ENCODE measurements around the gene DDX10. TPM values are rescaled to one million over a fixed set of nuclear protein-coding genes. Genes with fewer than 3 reads are reported as not detected.

The DDX10 gene
- total RNA-seq, 1 experiment from 2014 or later, result 48.3 TPM

GRCh38 chr11:108866781-108867180, 201.9 kb downstream of the DDX10 start:
- Histone ChIP-seq H3K79me1 (ENCODE audit: insufficient read depth, low read depth, low read length, poor library complexity, severe bottlenecking) (no peaks in the 10 kb centered on the region), H2AK5ac (ENCODE audit: insufficient read length, low read length) (no peak overlapping the region), H3K27ac (ENCODE audit: insufficient read length, low read depth, low read length) (no peak overlapping the region), H4K91ac (ENCODE audit: insufficient read length, low read depth, low read length) (no peak overlapping the region), H3K27me3 (ENCODE audit: insufficient read depth, low read length) (no peaks in the 10 kb centered on the region), H4K8ac (replicated peaks; ENCODE audit: insufficient read length, low read depth, low read length) (no peak overlapping the region), H3K23ac (ENCODE audit: insufficient read length, low read depth, low read length) (no peak overlapping the region), H3K23me2 (ENCODE audit: insufficient read length, low read depth, low read length, poor library complexity, severe bottlenecking) (no peaks in the 10 kb centered on the region), H3K4ac (ENCODE audit: low read depth, low read length) (no peak overlapping the region), H2BK5ac (ENCODE audit: insufficient read length, low read length) (no peak overlapping the region), H3K4me2 (ENCODE audit: insufficient read depth, insufficient read length, low read length) (no peak overlapping the region), H3K9me3 (ENCODE audit: control insufficient read depth, low read depth, low read length) (no peaks in the 10 kb centered on the region), H2BK12ac (ENCODE audit: insufficient read length, low read depth, low read length) (no peak overlapping the region), H2BK120ac (ENCODE audit: low read depth, low read length, poor library complexity, severe bottlenecking) (no peak overlapping the region), H4K20me1 (ENCODE audit: control insufficient read depth, insufficient read depth, insufficient read length) (no peaks in the 10 kb centered on the region), H2AFZ (ENCODE audit: low read length) (no peak overlapping the region), H3K56ac (ENCODE audit: insufficient read length, low read depth, low read length) (no peak overlapping the region), H3K79me2 (ENCODE audit: insufficient read depth, low read length) (no peaks in the 10 kb centered on the region), H2BK15ac (ENCODE audit: low read depth, low read length) (no peak overlapping the region), H3K9ac (ENCODE audit: extremely low read depth, insufficient read length, low read length) (no peak overlapping the region), H2BK20ac (ENCODE audit: low read depth, low read length, poor library complexity, severe bottlenecking) (no peak overlapping the region), H3T11ph (ENCODE audit: low read length) (no peak overlapping the region), H3K14ac (ENCODE audit: insufficient read depth, low read length) (no peak overlapping the region), H3K4me1 (ENCODE audit: insufficient read depth, low read length) (peaks cover 2% of the 10 kb centered on the region; the same call in 1 of the 2 replicates), H3K18ac (ENCODE audit: insufficient read length, low read depth, low read length) (no peak overlapping the region), H4K5ac (ENCODE audit: insufficient read length, low read depth, low read length) (no peak overlapping the region)
- Mint-ChIP-seq H3K4me1 (peaks cover 30 to 31% of the 10 kb centered on the region in 2 experiments), H3K27me3 (ENCODE audit: low read depth) (no peaks in the 10 kb centered on the region), H3K27ac (no peak overlapping the region), H3K36me3 (ENCODE audit: insufficient read depth in 1 of 3, low read depth in 3 of 3) (no peaks in the 10 kb centered on the region), H3K9me3 (no peaks in the 10 kb centered on the region), H3K4me3 (no peak overlapping the region)
- TF ChIP-seq, protein P1, sequence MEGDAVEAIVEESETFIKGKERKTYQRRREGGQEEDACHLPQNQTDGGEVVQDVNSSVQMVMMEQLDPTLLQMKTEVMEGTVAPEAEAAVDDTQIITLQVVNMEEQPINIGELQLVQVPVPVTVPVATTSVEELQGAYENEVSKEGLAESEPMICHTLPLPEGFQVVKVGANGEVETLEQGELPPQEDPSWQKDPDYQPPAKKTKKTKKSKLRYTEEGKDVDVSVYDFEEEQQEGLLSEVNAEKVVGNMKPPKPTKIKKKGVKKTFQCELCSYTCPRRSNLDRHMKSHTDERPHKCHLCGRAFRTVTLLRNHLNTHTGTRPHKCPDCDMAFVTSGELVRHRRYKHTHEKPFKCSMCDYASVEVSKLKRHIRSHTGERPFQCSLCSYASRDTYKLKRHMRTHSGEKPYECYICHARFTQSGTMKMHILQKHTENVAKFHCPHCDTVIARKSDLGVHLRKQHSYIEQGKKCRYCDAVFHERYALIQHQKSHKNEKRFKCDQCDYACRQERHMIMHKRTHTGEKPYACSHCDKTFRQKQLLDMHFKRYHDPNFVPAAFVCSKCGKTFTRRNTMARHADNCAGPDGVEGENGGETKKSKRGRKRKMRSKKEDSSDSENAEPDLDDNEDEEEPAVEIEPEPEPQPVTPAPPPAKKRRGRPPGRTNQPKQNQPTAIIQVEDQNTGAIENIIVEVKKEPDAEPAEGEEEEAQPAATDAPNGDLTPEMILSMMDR (conservative IDR thresholded peaks at IDR 0.05), result no peak
- no CpG with 5 or more reads among the region's 2 CpGs for WGBS (ENCODE audit: extremely low coverage, insufficient read length, low lambda C conversion rate)
- DNase-seq, result no peak
